GM12892 (cell line): Measurements from ENCODE around the gene ITGA3.

ENCODE experiments used
- POLR2A ChIP-seq: IDR thresholded peaks from 2 replicates; pipeline ENCODE4 v1.6.1; 2011; ENCODE audit warnings: low read depth, low read length, control low read depth
- POLR2AphosphoS5 ChIP-seq: IDR thresholded peaks from 2 replicates; pipeline ENCODE4 v1.6.1; 2011; ENCODE audit warnings: low read depth, low read length, control low read depth
- TAF1 ChIP-seq: IDR thresholded peaks from 2 replicates; pipeline ENCODE4 v1.6.1; 2011; ENCODE audit warnings: low read depth, mild to moderate bottlenecking, control low read depth, low read length, borderline replicate concordance

DNA sequence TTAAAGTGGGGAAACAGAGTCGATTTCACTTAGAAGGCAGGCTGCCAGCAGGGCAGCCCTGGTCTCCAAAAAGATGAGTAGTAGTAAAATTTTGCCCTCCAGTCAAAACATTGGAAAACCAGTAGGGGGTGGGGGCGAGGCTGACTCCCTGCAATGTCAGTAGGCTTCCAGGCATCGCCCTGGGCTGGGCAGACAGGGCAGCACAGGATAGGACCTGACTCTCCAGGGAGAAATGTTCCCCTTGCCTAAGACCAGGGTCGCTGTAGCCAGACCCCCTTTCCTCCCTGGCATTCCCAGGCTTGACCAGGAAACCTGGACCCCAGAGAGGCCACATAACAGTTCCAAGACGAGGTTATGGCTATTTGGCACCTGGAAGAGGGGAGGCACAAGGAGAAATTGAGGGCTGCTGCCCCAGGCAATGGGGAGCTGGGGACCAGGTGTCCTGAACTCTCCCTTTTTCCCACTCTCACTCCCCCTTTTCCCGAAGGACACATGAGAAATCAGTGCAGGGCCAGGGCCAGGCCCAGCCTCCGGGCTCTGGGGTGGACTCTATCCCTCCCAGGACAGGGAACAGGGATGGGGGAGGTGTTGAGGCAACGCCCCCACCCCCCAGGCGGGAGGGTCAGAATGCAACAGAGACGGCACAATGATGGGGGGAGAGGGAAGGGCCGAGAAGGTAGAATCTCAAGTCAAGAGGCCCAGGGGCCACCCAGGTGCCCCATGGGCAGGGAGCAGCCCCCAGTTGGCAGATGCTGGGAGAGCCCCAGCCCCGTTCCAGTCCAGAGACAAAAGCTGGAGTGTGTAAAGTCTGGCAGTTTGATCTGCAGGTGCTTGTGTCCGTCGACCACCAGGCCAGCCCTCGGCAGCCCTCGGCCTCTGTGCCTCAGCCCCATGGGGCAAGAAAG, 78.5 kb downstream of the ITGA3 start:
- no peak for TF ChIP-seq POLR2A
- no peak for TF ChIP-seq POLR2AphosphoS5
- TF ChIP-seq TAF1: no peak
